A673 (cell line): ENCODE data around the gene INO80B. TPM values are rescaled to one million over a fixed set of nuclear protein-coding genes. Genes with fewer than 3 reads are reported as not detected.

Experiments used
- BruUV-seq: library from RNA; stranded (reverse); fragments of 400-500 nt; replicated peaks from 2 replicates; lab custom pipeline; 2021; lab: Mats Ljungman, UMichigan
- CTCF ChIA-PET: fragments of 300-600 bp; sonication (Branson Sonifier 250); formaldehyde crosslinking; loops from one replicate; lab custom pipeline; 2022; ENCODE audit warnings: antibody characterized with exemption; lab: Charles Lee
- POLR2A ChIA-PET: fragments of 300-600 bp; sonication (Branson Sonifier 250); formaldehyde crosslinking; loops from one replicate; lab custom pipeline; 2022; ENCODE audit warnings: antibody characterized with exemption; ENCODE audit not compliant: low non-redundant PET; lab: Charles Lee
- DNase-seq: peaks from one replicate; pipeline ENCODE4 v3.0.0-alpha.2; 2015; ENCODE audit warnings: low spot score
- H3K27ac ChIP-seq: fragments of 200-600 bp; sonication (generic); 2 replicates; pipeline ENCODE4 v1.5.1; 2016; ENCODE audit warnings: mixed run types, low read depth, mild to moderate bottlenecking, mixed read lengths, antibody characterized with exemption, low read length; ENCODE audit not compliant: poor library complexity, severe bottlenecking
- H3K27me3 ChIP-seq: fragments of 200-600 bp; sonication (generic); replicated peaks from 2 replicates; pipeline ENCODE4 v1.6.1; 2017; ENCODE audit warnings: mixed run types, low read depth, mild to moderate bottlenecking, mixed read lengths, antibody characterized with exemption, low read length; ENCODE audit not compliant: insufficient read depth, poor library complexity
- H3K36me3 ChIP-seq: fragments of 200-600 bp; sonication (generic); 2 replicates; pipeline ENCODE4 v1.6.1; 2016; ENCODE audit warnings: mixed run types, mild to moderate bottlenecking, mixed read lengths, antibody characterized with exemption, low read length; ENCODE audit not compliant: insufficient read depth, poor library complexity, severe bottlenecking
- H3K4me1 ChIP-seq: fragments of 200-600 bp; sonication (generic); 2 replicates; pipeline ENCODE4 v1.6.1; 2017; ENCODE audit warnings: mixed run types, mild to moderate bottlenecking, mixed read lengths, antibody characterized with exemption, low read length; ENCODE audit not compliant: insufficient read depth, poor library complexity, severe bottlenecking
- H3K4me3 ChIP-seq: fragments of 200-600 bp; sonication (generic); 2 replicates; pipeline ENCODE4 v1.5.1; 2016; ENCODE audit warnings: low read depth, mixed run types, mild to moderate bottlenecking, mixed read lengths, low read length; ENCODE audit not compliant: poor library complexity, severe bottlenecking
- H3K9me3 ChIP-seq: fragments of 200-600 bp; sonication (generic); 2 replicates; pipeline ENCODE4 v1.6.1; 2016; ENCODE audit warnings: mixed run types, low read depth, mild to moderate bottlenecking, mixed read lengths, antibody characterized with exemption, low read length; ENCODE audit not compliant: poor library complexity, severe bottlenecking
- EZH2 ChIP-seq: fragments of 200-600 bp; sonication (generic); IDR thresholded peaks from 2 replicates; pipeline ENCODE4 v1.6.1; 2017; ENCODE audit warnings: borderline replicate concordance, low read depth, mild to moderate bottlenecking, mixed read lengths, antibody characterized with exemption, low read length; ENCODE audit not compliant: poor library complexity, severe bottlenecking
- intact Hi-C: fragments of 100-400 bp; cut with micrococcal nuclease; formaldehyde crosslinking; loops from one replicate; pipeline ENCODE4 v1.10.0; 2022; ENCODE audit not compliant: unreplicated experiment
- total RNA-seq: library from RNA; stranded (reverse); gene quantifications from 2 replicates; pipeline ENCODE4 v1.2.3, GENCODE V29; 2021
- TF ChIP-seq, protein P1 (sequence below): fragments of 300-800, 200-600 bp; sonication (generic); conservative IDR thresholded peaks from 2 replicates; pipeline ENCODE4 v1.5.1; 2017; ENCODE audit warnings: low read depth, mild to moderate bottlenecking, antibody characterized with exemption, low read length, moderate library complexity, mixed read lengths

Gene INO80B
- total RNA-seq, 1 experiment from 2014 or later: 29.9 TPM

DNA sequence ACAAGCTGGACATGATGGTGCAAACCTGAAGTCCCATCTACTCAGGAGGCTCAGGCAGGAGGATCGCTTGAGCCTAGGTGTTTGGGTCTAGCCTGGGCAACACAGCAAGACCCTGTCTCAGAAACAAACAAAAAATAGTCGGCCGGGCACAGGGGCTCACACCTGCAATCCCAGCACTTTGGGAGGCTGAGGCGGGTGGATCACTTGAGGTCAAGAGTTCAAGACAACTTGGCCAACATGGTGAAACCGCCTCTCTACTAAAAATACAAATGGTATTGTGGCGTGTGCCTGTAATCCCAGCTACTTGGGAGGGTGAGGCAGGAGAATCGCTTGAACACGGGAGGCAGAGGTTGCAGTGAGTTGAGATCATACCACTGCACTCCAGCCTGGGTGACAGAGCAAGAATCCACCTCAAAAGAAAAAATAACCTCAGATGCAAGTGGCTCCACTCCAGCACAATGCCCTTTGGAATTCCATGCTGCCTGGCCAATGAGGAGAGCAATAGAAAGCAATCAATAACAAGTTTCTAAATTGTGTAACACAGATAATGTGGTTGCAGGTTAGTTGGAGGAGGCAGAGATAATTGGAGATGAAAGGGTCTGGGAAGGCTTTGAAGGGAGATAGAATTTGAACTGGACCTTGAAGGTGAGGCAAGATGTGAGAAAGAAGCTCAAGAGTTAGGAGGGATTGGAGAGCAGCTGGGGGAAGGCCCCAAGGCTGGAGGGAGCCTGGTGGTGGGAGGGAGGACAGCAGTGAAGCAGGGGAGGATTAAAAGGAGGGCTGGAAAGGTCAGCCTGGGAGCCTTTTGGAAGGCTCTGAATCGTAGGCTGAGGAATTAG lies 34.0 kb downstream of the INO80B start:
- ChIA-PET CTCF (no interaction called here), POLR2A (no interaction called here)
- Histone ChIP-seq H3K36me3 (peaks cover 27% of the 10 kb centered on the region), H3K27me3 (no peaks in the 10 kb centered on the region), H3K4me1 (peaks cover 2% of the 10 kb centered on the region), H3K27ac (no peak overlapping the region), H3K4me3 (no peak overlapping the region), H3K9me3 (no peaks in the 10 kb centered on the region)
- TF ChIP-seq EZH2: no peak
- TF ChIP-seq, protein P1, sequence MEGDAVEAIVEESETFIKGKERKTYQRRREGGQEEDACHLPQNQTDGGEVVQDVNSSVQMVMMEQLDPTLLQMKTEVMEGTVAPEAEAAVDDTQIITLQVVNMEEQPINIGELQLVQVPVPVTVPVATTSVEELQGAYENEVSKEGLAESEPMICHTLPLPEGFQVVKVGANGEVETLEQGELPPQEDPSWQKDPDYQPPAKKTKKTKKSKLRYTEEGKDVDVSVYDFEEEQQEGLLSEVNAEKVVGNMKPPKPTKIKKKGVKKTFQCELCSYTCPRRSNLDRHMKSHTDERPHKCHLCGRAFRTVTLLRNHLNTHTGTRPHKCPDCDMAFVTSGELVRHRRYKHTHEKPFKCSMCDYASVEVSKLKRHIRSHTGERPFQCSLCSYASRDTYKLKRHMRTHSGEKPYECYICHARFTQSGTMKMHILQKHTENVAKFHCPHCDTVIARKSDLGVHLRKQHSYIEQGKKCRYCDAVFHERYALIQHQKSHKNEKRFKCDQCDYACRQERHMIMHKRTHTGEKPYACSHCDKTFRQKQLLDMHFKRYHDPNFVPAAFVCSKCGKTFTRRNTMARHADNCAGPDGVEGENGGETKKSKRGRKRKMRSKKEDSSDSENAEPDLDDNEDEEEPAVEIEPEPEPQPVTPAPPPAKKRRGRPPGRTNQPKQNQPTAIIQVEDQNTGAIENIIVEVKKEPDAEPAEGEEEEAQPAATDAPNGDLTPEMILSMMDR: no peak
- BruUV-seq: no TSS peak
- DNase-seq: no peak
- intact Hi-C loops: no loop called here

DNA sequence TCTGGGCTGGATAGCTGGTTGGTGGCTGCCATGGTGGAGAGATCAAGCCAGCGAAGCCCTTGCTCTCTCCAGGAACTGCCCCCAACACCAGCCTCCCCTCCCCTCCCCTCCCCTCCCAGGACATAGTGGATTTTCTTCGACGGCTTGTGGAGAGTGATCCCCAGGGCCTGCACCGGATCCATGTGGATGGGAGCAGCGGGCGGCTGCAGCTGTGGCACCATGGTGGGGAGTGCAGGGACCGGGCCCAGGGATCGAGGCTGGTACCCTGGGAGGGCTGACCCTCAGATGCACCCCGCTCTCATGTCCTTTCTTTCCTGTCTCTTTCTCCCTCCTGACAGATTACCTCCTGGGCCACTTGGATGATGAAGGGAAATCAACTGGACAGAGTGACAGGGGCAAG lies 35.0 kb downstream of the INO80B start:
- Histone ChIP-seq H3K4me3 (no peak overlapping the region), H3K4me1 (no peaks in the 10 kb centered on the region), H3K27ac (no peak overlapping the region), H3K9me3 (no peaks in the 10 kb centered on the region), H3K27me3 (no peaks in the 10 kb centered on the region), H3K36me3 (peaks cover 27% of the 10 kb centered on the region)
- ChIA-PET POLR2A (no interaction called here), CTCF (no interaction called here)
- intact Hi-C loops: no loop called here
- no peak for DNase-seq
- TF ChIP-seq, protein P1: no peak
- TF ChIP-seq EZH2: no peak
- no TSS peak for BruUV-seq

DNA sequence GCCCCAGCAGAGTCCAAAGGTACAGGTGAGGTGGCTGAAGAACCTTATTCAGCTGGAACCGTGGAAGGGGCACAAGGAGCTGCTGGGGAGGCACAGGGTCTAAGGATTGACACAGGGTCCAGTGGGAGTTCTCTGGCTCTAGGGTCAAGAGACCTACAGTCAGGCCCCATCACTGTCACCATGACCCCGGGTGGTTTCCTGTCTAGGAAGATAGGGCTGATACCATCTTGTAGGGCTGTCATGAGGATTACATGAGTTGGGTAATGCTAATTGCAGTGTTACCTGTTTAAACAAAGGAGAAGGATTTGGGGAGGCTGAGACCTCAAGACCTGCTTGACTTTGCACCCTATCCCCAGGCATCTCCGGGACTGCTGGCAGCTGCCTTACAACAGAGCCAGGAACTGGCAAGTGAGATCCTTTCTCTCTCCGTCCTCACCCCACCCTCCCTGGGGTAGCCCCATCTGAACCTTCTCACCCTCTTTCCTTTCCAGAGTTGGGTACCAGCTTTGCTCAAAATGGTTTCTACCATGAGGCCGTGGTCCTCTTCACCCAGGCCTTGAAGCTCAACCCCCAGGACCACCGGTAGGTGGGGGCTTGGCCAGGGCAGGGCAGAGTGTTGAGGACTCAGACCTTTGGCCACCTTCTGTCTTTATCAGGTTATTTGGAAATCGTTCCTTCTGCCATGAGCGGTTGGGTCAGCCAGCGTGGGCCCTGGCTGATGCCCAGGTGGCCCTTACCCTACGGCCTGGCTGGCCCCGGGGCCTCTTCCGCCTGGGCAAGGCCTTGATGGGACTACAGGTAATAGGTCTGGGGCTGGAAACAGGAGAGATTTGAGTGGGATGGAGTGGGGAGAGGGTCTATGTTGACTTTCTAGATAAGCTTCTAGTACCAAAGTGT lies 37.0 kb downstream of the INO80B start:
- BruUV-seq: no TSS peak
- CTCF ChIA-PET: no interaction called here

More for the DNA sequence above, 37.0 kb downstream of the INO80B start:
- intact Hi-C loops: no loop called here
- Histone ChIP-seq H3K36me3 (peaks cover 27% of the 10 kb centered on the region), H3K4me3 (no peak overlapping the region), H3K9me3 (no peaks in the 10 kb centered on the region), H3K4me1 (no peaks in the 10 kb centered on the region), H3K27ac (no peak overlapping the region), H3K27me3 (no peaks in the 10 kb centered on the region)
- DNase-seq: no peak
- TF ChIP-seq EZH2: no peak
- TF ChIP-seq, protein P1: no peak
- POLR2A ChIA-PET: no interaction called here
